Lower leg skin (tissue), 3 donors: ENCODE data around the gene CTSZ.

ENCODE experiments used
- CTCF ChIP-seq, 3 donors: fragments of 450-650 bp; IDR thresholded peaks; one replicate each; pipeline ENCODE4 v1.5.1; 2016; ENCODE audit warnings: antibody characterized with exemption in 3 of 3, mild to moderate bottlenecking in 3 of 3, moderate library complexity in 2 of 3
- POLR2A ChIP-seq, 2 donors: fragments of 450-650 bp; IDR thresholded peaks; one replicate each; pipeline ENCODE4 v1.6.1; 2016 to 2017; ENCODE audit warnings: antibody characterized with exemption in 2 of 2, mild to moderate bottlenecking in 1 of 2, moderate library complexity in 1 of 2

GRCh38 chr20:59018817-59019216 lies 11.8 kb upstream of the CTSZ start:
- no peak for TF ChIP-seq CTCF (IDR thresholded peaks at IDR 0.05)
- no peak for TF ChIP-seq POLR2A (IDR thresholded peaks at IDR 0.05)
